BJ (cell line): ENCODE results near the gene ATG2B. TPM values are rescaled to one million over a fixed set of nuclear protein-coding genes. Genes with fewer than 3 reads are reported as not detected.

Source experiments
- CTCF ChIA-PET: fragments of 350-600 bp; formaldehyde crosslinking; extraction: SDS; loops from one replicate; lab custom pipeline; 2021; ENCODE audit warnings: antibody characterized with exemption, inconsistent platforms; lab: Yijun Ruan, JAX
- POLR2A ChIA-PET: fragments of 300-600 bp; sonication (Branson Sonifier 250); formaldehyde crosslinking; extraction: SDS; loops from one replicate; lab custom pipeline; 2021; ENCODE audit warnings: antibody characterized with exemption; lab: Charles Lee
- DNase-seq: peaks from one replicate; pipeline ENCODE4 v3.0.0-alpha.2; 2011; ENCODE audit warnings: low read depth
- H3K27me3 ChIP-seq: 2 replicates; pipeline ENCODE4 v1.6.0; 2011; ENCODE audit warnings: low read length; ENCODE audit not compliant: control insufficient read depth, insufficient read depth
- H3K36me3 ChIP-seq: 2 replicates; pipeline ENCODE4 v1.5.1; 2011; ENCODE audit warnings: low read length; ENCODE audit not compliant: control insufficient read depth, insufficient read depth
- H3K4me3 ChIP-seq: 2 replicates; pipeline ENCODE4 v1.5.1; 2011; ENCODE audit warnings: low read depth, mild to moderate bottlenecking, control low read depth, low read length
- polyA plus RNA-seq: library from polyadenylated mRNA; depleted of rRNA; stranded (reverse); fragments of >200 nt; gene quantifications from 2 replicates; pipeline ENCODE4 v1.2.3, GENCODE V29; 2011; rRNA removed
- small RNA-seq: library from RNA; depleted of rRNA; stranded (forward); fragments of <200 nt; gene quantifications from one replicate; pipeline ENCODE3, GENCODE V24; 2012; ENCODE audit warnings: low replicate concordance, low read depth; ENCODE audit not compliant: insufficient read length
- TF ChIP-seq, protein P1 (sequence below): IDR thresholded peaks from 2 replicates; pipeline ENCODE4 v1.5.1; 2011; ENCODE audit warnings: low read depth, mild to moderate bottlenecking, control low read depth, inconsistent platforms, low read length, moderate library complexity; ENCODE audit not compliant: insufficient read depth

The ATG2B gene
- polyA plus RNA-seq, 1 experiment, result 11.6 TPM

GRCh38 chr14:96231056-96231455 is 132.1 kb downstream of the ATG2B start:
- H3K36me3 ChIP-seq, result peaks cover 7% of the 10 kb centered on the region
- CTCF ChIA-PET, result interaction anchor here (0.9 to 1.2 kb wide), 2 partner anchors 9 to 41 kb away, joined by 3 to 4 read pairs; no protein-coding TSS in a partner anchor
- TF ChIP-seq, protein P1, sequence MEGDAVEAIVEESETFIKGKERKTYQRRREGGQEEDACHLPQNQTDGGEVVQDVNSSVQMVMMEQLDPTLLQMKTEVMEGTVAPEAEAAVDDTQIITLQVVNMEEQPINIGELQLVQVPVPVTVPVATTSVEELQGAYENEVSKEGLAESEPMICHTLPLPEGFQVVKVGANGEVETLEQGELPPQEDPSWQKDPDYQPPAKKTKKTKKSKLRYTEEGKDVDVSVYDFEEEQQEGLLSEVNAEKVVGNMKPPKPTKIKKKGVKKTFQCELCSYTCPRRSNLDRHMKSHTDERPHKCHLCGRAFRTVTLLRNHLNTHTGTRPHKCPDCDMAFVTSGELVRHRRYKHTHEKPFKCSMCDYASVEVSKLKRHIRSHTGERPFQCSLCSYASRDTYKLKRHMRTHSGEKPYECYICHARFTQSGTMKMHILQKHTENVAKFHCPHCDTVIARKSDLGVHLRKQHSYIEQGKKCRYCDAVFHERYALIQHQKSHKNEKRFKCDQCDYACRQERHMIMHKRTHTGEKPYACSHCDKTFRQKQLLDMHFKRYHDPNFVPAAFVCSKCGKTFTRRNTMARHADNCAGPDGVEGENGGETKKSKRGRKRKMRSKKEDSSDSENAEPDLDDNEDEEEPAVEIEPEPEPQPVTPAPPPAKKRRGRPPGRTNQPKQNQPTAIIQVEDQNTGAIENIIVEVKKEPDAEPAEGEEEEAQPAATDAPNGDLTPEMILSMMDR, result no peak

DNA sequence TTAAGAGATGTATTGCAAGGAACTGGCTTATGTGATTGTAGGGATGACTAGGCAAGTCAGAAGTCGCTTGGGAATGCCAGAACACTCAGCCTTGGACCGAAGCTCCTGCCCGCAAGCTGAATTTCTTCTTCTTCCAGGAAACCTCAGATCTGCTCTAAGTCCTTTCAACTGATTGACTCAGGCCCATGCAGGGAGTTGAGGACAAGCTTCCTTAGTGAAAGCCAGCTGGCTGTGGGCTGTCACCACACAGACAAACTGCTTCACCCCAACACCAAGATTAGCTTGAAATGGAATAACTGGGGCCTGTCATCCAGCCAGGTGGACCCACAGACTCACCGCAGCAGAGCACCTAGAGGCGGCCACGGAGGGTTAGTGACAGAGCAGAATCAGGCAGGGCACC is 133.8 kb downstream of the ATG2B start:
- no peaks in the 10 kb centered on the region for H3K27me3 ChIP-seq
- peaks cover 4% of the 10 kb centered on the region for H3K36me3 ChIP-seq
- ChIA-PET POLR2A (no interaction called here), CTCF (no interaction called here)
- no peak overlapping the region for H3K4me3 ChIP-seq
- DNase-seq, result no peak
- TF ChIP-seq, protein P1, result no peak

More at GRCh38 chr14:96231056-96231455, 132.1 kb downstream of the ATG2B start:
- POLR2A ChIA-PET, result no interaction called here
- no peak for DNase-seq
- Histone ChIP-seq H3K4me3 (no peak overlapping the region), H3K27me3 (no peaks in the 10 kb centered on the region)

Small RNA genes within 50 kb of the gene (small RNA-seq; reads per million reads assigned to genes)
- gene RNU2-33P, result not detected

Other genes with a start within 250 kb of the ATG2B start
- 21.3 and 26.8 TPM in 2 replicates for gene BDKRB2, start 158.5 kb downstream of the ATG2B start, polyA plus RNA-seq
- gene BDKRB1, start 107.1 kb downstream of the ATG2B start, polyA plus RNA-seq, result 3.3 and 3.8 TPM in 2 replicates
- gene GSKIP, start 185 bp upstream of the ATG2B start, polyA plus RNA-seq, result 14.7 and 29.9 TPM in 2 replicates
- 0.10 and 0.20 TPM in 2 replicates for gene AK7, start 28.8 kb upstream of the ATG2B start, polyA plus RNA-seq
- gene PAPOLA, start 139.0 kb upstream of the ATG2B start, polyA plus RNA-seq, result 92.4 and 117 TPM in 2 replicates